ENCODE measurements around the gene DEGS1. TPM values are rescaled to one million over a fixed set of nuclear protein-coding genes. Genes with fewer than 3 reads are reported as not detected.

DEGS1 gene
- total RNA-seq (2021; ENCODE audit: unreplicated experiment) (82.8 TPM), Bru-seq, nascent RNA (percentile 89 among the genes with signal in this experiment), BruChase-seq, experiment 1, labeled RNA remaining after a 2-hour chase (percentile 94 among the genes with signal in this experiment), BruChase-seq, experiment 2, labeled RNA remaining after a 6-hour chase (percentile 97 among the genes with signal in this experiment)
- polyA plus RNA-seq (2012; ENCODE audit: insufficient read length): 62.3 TPM
- long read RNA-seq, transcript DEGS1-201 (3 exons, 2,101 nt): major isoform, 85 of 117 reads
- long read RNA-seq, partial matches to known transcripts: 7 of 117 reads
- long read RNA-seq, other reads (novel, unspliced or antisense): 25 of 117 reads

- Histone ChIP-seq H3K4me3 (ENCODE audit: low read depth in 2 of 2, low read length in 2 of 2) (peak within 1 kb of the TSS; percentile 81 to 87), H3K27ac (ENCODE audit: low read length) (peak within 1 kb of the TSS; percentile 88), H3K9me3 (ENCODE audit: control insufficient read depth, insufficient read depth, low read depth, low read length) (no peaks in the 10 kb centered on the region), H3K27me3 (ENCODE audit: control insufficient read depth, insufficient read depth, low read length) (no peaks in the 10 kb centered on the region), H3K4me1 (ENCODE audit: control insufficient read depth, insufficient read depth, low read length) (0 out of 2 replicates have a peak, but pooled peaks cover 6% of the 10 kb centered on the region), H3K36me3 (ENCODE audit: control insufficient read depth, insufficient read depth, low read length) (no peaks in the 10 kb centered on the region; the same call in 1 of the 2 replicates)
- peak; percentile 95 for ATAC-seq
- ChIA-PET CTCF (no interaction called here), POLR2A (interaction anchor here (0.6 to 0.7 kb wide), 5 partner anchors 15 to 476 kb away, joined by 3 to 17 read pairs (median 8); no protein-coding TSS in a partner anchor)
- DNase-seq (ENCODE audit: low read depth, low spot score): no peak
- in situ Hi-C loops (cut with HindIII; ENCODE audit: low pct_unique_long_range_greater_than_20kb, low sequenced_read_pairs) (no loop called here), intact Hi-C loops (cut with micrococcal nuclease; ENCODE audit: unreplicated experiment) (loop anchor here (10.0 kb wide), 1 partner anchor 152 kb away; the partner anchor contains the start of gene NVL)
- no TSS peak for BruUV-seq (replicated peaks)
- TF ChIP-seq, protein P1, sequence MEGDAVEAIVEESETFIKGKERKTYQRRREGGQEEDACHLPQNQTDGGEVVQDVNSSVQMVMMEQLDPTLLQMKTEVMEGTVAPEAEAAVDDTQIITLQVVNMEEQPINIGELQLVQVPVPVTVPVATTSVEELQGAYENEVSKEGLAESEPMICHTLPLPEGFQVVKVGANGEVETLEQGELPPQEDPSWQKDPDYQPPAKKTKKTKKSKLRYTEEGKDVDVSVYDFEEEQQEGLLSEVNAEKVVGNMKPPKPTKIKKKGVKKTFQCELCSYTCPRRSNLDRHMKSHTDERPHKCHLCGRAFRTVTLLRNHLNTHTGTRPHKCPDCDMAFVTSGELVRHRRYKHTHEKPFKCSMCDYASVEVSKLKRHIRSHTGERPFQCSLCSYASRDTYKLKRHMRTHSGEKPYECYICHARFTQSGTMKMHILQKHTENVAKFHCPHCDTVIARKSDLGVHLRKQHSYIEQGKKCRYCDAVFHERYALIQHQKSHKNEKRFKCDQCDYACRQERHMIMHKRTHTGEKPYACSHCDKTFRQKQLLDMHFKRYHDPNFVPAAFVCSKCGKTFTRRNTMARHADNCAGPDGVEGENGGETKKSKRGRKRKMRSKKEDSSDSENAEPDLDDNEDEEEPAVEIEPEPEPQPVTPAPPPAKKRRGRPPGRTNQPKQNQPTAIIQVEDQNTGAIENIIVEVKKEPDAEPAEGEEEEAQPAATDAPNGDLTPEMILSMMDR (IDR thresholded peaks at IDR 0.05): no peak
- TF ChIP-seq POLR2AphosphoS5 (IDR thresholded peaks at IDR 0.05; ENCODE audit: low read depth, low read length) (peak; percentile 59), TCF7L2 (IDR thresholded peaks at IDR 0.05; ENCODE audit: low read depth, low read length) (no peak; the same call in 1 of the 2 replicates), SIN3A (IDR thresholded peaks at IDR 0.05; ENCODE audit: borderline replicate concordance, insufficient read depth, low read depth, low read length) (no peak; the same call in 1 of the 2 replicates)
- TF ChIP-seq, protein P2, sequence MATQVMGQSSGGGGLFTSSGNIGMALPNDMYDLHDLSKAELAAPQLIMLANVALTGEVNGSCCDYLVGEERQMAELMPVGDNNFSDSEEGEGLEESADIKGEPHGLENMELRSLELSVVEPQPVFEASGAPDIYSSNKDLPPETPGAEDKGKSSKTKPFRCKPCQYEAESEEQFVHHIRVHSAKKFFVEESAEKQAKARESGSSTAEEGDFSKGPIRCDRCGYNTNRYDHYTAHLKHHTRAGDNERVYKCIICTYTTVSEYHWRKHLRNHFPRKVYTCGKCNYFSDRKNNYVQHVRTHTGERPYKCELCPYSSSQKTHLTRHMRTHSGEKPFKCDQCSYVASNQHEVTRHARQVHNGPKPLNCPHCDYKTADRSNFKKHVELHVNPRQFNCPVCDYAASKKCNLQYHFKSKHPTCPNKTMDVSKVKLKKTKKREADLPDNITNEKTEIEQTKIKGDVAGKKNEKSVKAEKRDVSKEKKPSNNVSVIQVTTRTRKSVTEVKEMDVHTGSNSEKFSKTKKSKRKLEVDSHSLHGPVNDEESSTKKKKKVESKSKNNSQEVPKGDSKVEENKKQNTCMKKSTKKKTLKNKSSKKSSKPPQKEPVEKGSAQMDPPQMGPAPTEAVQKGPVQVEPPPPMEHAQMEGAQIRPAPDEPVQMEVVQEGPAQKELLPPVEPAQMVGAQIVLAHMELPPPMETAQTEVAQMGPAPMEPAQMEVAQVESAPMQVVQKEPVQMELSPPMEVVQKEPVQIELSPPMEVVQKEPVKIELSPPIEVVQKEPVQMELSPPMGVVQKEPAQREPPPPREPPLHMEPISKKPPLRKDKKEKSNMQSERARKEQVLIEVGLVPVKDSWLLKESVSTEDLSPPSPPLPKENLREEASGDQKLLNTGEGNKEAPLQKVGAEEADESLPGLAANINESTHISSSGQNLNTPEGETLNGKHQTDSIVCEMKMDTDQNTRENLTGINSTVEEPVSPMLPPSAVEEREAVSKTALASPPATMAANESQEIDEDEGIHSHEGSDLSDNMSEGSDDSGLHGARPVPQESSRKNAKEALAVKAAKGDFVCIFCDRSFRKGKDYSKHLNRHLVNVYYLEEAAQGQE (IDR thresholded peaks at IDR 0.05; ENCODE audit: insufficient read depth in 1 of 2, low read depth in 2 of 2, low read length in 1 of 2): no peak
Measured at GRCh38 chr1:224182866-224183590, at the start of gene DEGS1. Gene DEGS1, plus strand, starts transcription at chr1:224183240. Its CDS starts 97 bp downstream, at chr1:224183337.

GRCh38 chr1:224133741-224134299 is 49.2 kb upstream of the DEGS1 start:
- ChIA-PET CTCF (no interaction called here), POLR2A (no interaction called here)
- DNase-seq (ENCODE audit: low read depth, low spot score) (no peak), ATAC-seq (no peak)
- H3K4me1 ChIP-seq (ENCODE audit: control insufficient read depth, insufficient read depth, low read length): no peaks in the 10 kb centered on the region
- no peak overlapping the region for H3K27ac ChIP-seq (ENCODE audit: low read length)
- intact Hi-C loops (cut with micrococcal nuclease; ENCODE audit: unreplicated experiment): no loop called here
- in situ Hi-C loops (cut with HindIII; ENCODE audit: low pct_unique_long_range_greater_than_20kb, low sequenced_read_pairs): no loop called here
- TF ChIP-seq, protein P2 (IDR thresholded peaks at IDR 0.05; ENCODE audit: insufficient read depth in 1 of 2, low read depth in 2 of 2, low read length in 1 of 2): no peak
- TF ChIP-seq POLR2AphosphoS5 (IDR thresholded peaks at IDR 0.05; ENCODE audit: low read depth, low read length): no peak
- TF ChIP-seq SIN3A (IDR thresholded peaks at IDR 0.05; ENCODE audit: borderline replicate concordance, insufficient read depth, low read depth, low read length): no peak
- no peak for TF ChIP-seq TCF7L2 (IDR thresholded peaks at IDR 0.05; ENCODE audit: low read depth, low read length)
- TF ChIP-seq, protein P1 (IDR thresholded peaks at IDR 0.05): no peak
- H3K9me3 ChIP-seq (ENCODE audit: control insufficient read depth, insufficient read depth, low read depth, low read length): 0 out of 2 replicates have a peak, but pooled peaks cover 3% of the 10 kb centered on the region
- peaks cover 20% of the 10 kb centered on the region for H3K36me3 ChIP-seq (ENCODE audit: control insufficient read depth, insufficient read depth, low read length)
- no peak overlapping the region for H3K4me3 ChIP-seq (ENCODE audit: low read depth in 2 of 2, low read length in 2 of 2)
- H3K27me3 ChIP-seq (ENCODE audit: control insufficient read depth, insufficient read depth, low read length): no peaks in the 10 kb centered on the region
- no TSS peak for BruUV-seq (replicated peaks)
